ENCODE measurements around the gene EBF3.

DNA sequence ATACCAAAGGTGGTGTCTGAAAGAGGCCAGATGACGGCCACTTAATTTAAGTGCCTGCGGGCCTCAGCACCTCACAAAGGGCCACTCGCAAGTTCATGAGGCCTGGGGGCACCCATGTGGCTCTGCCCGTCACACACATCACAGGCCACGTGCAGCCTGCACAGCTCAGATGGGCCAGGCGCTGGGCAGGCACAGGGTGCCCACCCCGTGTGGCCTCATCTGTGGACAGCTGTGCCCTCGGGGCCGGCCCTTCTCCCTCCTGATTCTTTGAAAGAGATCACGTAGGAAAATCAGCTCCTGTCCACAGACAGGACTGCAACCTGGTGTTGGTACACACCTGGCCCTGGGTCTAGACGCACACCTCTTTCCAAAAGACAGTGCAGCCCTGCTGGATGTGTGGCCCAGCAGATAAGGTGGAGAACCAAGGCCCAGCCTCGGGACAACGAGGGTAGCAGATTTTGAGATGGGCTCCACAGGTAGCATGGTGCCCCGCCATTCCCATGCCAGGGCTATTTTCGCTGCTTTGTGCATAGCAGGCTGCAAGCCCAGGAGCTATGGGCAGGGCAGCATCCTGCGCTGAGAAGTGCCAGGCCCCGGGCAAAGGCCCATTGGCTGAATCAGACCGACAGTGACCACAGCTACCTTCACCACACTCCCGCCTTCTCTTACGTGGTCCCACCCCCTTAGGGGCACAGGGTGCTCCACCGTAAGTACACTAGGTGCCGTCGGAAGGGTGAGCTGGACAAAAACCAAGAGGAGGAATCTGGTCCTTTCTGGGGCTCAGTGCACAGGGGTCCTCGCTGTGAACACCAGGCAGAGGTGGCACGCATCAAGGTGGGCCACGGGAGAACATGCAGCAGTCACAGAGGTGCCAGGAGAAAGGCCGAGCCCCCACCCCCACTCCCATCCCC lies 124.5 kb downstream of the EBF3 start:
- TF ChIP-seq TAF1 (IDR thresholded peaks at IDR 0.05; ENCODE audit: borderline replicate concordance, low read depth, low read length) (no peak), POLR2AphosphoS5 (IDR thresholded peaks at IDR 0.05; ENCODE audit: low read depth, low read length) (no peak), POLR2A (IDR thresholded peaks at IDR 0.05; ENCODE audit: low read depth, low read length) (no peak)

Measured in GM12892 (cell line).